Astrocyte of the cerebellum (primary cell): ENCODE measurements around the gene RASD2.

Experiments
- DNase-seq: peaks from one replicate; pipeline ENCODE4 v3.0.0-alpha.2; 2011; ENCODE audit warnings: low read depth
- H3K4me3 ChIP-seq: 2 replicates; pipeline ENCODE4 v1.5.1; 2011; ENCODE audit warnings: mild to moderate bottlenecking, low read depth, low read length, moderate library complexity
- in situ Hi-C: cut with HindIII; loops from 2 replicates; pipeline ENCODE4 v1.10.0; 2017; ENCODE audit warnings: low sequenced_read_pairs
- TF ChIP-seq, protein P1 (sequence below): IDR thresholded peaks from 2 replicates; pipeline ENCODE4 v1.5.1; 2012; ENCODE audit warnings: low read length, low read depth, moderate library complexity, mild to moderate bottlenecking; ENCODE audit errors: missing control alignments

RASD2 gene

DNA sequence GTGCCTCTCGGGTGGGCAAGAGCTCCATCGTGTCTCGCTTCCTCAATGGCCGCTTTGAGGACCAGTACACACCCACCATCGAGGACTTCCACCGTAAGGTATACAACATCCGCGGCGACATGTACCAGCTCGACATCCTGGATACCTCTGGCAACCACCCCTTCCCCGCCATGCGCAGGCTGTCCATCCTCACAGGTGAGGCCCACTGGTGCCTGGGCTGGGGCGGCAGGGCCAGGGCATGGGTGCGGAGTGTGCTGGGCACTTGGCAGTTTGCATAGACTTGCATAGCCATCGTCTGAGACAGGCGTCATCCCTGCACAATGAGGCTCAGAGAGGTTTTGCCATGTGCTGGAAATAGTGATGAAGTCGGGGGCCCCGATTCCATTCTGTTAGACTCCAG, 6.3 kb downstream of the RASD2 start:
- in situ Hi-C loops: no loop called here
- TF ChIP-seq, protein P1, sequence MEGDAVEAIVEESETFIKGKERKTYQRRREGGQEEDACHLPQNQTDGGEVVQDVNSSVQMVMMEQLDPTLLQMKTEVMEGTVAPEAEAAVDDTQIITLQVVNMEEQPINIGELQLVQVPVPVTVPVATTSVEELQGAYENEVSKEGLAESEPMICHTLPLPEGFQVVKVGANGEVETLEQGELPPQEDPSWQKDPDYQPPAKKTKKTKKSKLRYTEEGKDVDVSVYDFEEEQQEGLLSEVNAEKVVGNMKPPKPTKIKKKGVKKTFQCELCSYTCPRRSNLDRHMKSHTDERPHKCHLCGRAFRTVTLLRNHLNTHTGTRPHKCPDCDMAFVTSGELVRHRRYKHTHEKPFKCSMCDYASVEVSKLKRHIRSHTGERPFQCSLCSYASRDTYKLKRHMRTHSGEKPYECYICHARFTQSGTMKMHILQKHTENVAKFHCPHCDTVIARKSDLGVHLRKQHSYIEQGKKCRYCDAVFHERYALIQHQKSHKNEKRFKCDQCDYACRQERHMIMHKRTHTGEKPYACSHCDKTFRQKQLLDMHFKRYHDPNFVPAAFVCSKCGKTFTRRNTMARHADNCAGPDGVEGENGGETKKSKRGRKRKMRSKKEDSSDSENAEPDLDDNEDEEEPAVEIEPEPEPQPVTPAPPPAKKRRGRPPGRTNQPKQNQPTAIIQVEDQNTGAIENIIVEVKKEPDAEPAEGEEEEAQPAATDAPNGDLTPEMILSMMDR: no peak
- DNase-seq: no peak
- no peak overlapping the region for H3K4me3 ChIP-seq

DNA sequence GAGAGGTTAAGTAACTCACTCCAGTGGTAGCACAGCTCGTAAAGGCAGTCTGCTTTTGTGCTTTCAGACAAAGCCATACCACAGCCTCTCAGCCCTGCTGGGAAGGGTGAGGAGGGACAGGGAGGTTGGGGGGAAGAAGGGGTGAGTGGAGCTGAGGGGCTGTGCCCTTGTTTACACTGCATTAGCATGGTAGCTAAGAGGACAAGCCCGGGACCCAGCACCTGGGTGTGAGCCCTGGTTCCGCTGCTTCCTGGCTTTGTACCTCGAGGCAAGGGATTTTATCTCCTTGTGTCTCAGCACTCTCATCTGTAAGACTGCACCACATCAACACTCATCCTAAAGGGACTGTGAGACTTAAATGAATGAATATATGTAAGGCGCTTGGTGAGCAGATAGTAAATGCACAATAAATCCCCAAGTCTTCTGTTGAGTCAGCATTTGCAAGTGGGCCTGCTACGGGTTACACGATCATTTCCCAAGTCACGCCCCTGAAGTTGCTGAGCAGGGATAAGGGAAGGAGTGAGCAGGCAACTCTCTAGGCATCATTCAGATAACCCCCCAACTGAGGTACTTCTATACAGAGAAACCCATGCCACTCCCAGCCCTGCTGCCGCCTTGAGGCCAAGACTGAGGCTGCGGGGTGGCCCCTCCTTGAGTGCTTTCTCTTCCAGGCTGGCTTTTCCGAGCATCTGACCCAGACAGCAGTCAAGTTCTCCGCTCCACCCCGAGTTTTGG, 7.5 kb downstream of the RASD2 start:
- no peak for DNase-seq
- TF ChIP-seq, protein P1: peak; percentile 40

DNA sequence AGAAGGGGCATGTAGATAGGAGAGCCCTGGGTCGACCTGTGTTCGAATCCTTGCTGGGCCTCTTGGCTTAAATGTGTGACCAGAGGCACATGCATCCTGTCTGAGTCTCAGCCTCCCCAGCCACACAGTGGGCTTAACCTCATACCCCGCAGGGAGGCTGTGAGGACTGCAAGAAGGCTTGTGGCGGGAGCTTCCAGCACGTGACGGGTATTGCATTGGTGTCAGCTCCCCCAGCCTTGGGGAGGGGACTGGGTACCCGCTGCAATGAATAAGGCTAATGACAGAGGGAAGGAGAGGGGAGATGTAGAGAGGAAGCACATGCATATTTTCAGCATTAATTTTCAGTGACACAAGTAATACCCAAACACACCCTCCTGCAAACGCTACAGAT, 8.1 kb downstream of the RASD2 start:
- DNase-seq: no peak
- no peak overlapping the region for H3K4me3 ChIP-seq
- in situ Hi-C loops: no loop called here
- TF ChIP-seq, protein P1: no peak

More for the DNA sequence above, 7.5 kb downstream of the RASD2 start:
- no peak overlapping the region for H3K4me3 ChIP-seq
- in situ Hi-C loops: no loop called here

DNA sequence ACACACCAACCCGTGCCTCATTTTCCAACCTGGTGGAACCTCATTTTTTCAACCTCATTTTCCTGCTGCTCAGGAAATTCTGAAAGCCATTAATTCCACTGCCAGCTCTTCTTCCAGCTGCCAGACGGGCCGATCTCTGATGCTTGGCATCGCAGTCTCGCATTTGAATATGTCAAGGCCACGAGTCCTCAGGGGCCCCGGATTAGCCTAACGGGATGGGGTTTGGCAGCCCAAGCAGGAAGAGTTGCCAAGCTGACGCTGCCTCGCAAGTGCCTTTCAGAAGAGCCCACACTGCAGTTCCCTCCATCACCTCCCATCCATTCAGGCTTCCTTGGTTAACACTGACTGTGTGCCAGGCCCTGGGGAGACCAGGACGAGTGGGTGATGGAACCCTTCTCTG, 8.7 kb downstream of the RASD2 start:
- TF ChIP-seq, protein P1: no peak
- H3K4me3 ChIP-seq: no peak overlapping the region
- DNase-seq: no peak
- in situ Hi-C loops: no loop called here

DNA sequence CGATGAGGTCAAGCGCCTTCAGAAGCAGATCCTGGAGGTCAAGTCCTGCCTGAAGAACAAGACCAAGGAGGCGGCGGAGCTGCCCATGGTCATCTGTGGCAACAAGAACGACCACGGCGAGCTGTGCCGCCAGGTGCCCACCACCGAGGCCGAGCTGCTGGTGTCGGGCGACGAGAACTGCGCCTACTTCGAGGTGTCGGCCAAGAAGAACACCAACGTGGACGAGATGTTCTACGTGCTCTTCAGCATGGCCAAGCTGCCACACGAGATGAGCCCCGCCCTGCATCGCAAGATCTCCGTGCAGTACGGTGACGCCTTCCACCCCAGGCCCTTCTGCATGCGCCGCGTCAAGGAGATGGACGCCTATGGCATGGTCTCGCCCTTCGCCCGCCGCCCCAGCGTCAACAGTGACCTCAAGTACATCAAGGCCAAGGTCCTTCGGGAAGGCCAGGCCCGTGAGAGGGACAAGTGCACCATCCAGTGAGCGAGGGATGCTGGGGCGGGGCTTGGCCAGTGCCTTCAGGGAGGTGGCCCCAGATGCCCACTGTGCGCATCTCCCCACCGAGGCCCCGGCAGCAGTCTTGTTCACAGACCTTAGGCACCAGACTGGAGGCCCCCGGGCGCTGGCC, 11.0 kb downstream of the RASD2 start:
- in situ Hi-C loops: no loop called here
- DNase-seq: no peak
- no peak overlapping the region for H3K4me3 ChIP-seq
- TF ChIP-seq, protein P1: no peak

DNA sequence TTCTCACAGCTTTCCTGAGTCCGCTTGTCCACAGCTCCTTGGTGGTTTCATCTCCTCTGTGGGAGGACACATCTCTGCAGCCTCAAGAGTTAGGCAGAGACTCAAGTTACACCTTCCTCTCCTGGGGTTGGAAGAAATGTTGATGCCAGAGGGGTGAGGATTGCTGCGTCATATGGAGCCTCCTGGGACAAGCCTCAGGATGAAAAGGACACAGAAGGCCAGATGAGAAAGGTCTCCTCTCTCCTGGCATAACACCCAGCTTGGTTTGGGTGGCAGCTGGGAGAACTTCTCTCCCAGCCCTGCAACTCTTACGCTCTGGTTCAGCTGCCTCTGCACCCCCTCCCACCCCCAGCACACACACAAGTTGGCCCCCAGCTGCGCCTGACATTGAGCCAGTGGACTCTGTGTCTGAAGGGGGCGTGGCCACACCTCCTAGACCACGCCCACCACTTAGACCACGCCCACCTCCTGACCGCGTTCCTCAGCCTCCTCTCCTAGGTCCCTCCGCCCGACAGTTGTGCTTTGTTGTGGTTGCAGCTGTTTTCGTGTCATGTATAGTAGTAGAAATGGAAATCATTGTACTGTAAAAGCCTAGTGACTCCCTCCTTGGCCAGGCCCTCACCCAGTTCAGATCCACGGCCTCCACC, 11.7 kb downstream of the RASD2 start:
- DNase-seq: no peak
- in situ Hi-C loops: no loop called here
- TF ChIP-seq, protein P1: no peak
- H3K4me3 ChIP-seq: no peak overlapping the region
